ENCODE measurements around the gene C9orf57. TPM values are rescaled to one million over a fixed set of nuclear protein-coding genes. Genes with fewer than 3 reads are reported as not detected.
"Not testable (repeated sequence)": the region's sequence is repeated elsewhere in the genome, so short reads cannot be mapped to it uniquely, and the experiment has no call there.

The C9orf57 gene
- total RNA-seq, 1 donor from 2014 or later, result not detected

GRCh38 chr9:72022841-72023240, 37.6 kb downstream of the C9orf57 start:
- no peak for DNase-seq (ENCODE audit: extremely low spot score, unreplicated experiment)
- H3K27ac Mint-ChIP-seq, result no peak overlapping the region
- no peaks in the 10 kb centered on the region for H3K9me3 Mint-ChIP-seq

DNA sequence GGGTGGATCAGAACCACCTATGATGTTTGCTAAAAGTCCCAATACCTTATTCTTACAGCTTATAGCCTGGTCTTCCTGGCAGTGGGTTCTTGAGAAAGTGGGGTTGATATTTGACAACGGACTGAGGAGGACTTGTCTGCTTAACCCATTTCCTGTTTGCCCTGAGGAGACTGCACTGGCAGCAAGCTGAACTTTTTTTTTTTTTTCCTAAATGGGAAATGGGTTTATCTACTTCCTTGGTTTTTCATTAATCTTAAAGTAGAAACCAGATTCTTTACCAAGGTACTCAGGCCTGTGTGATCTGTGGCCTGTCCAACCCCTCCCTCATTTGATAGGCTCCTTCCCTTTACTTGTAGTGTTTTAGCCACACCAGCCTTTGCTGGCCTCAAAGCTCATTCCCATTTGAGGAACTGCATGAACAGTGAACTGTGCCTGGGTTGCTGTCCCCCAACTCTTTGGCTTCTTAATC, 47.1 kb downstream of the C9orf57 start:
- Mint-ChIP-seq H3K27me3 (no peaks in the 10 kb centered on the region), H3K4me3 (no peak overlapping the region), H3K36me3 (no peaks in the 10 kb centered on the region), H3K4me1 (ENCODE audit: unreplicated experiment) (no peaks in the 10 kb centered on the region), H3K9me3 (no peaks in the 10 kb centered on the region), H3K27ac (no peak overlapping the region)
- DNase-seq (ENCODE audit: extremely low spot score, unreplicated experiment), result no peak
- TF ChIP-seq, protein P1, sequence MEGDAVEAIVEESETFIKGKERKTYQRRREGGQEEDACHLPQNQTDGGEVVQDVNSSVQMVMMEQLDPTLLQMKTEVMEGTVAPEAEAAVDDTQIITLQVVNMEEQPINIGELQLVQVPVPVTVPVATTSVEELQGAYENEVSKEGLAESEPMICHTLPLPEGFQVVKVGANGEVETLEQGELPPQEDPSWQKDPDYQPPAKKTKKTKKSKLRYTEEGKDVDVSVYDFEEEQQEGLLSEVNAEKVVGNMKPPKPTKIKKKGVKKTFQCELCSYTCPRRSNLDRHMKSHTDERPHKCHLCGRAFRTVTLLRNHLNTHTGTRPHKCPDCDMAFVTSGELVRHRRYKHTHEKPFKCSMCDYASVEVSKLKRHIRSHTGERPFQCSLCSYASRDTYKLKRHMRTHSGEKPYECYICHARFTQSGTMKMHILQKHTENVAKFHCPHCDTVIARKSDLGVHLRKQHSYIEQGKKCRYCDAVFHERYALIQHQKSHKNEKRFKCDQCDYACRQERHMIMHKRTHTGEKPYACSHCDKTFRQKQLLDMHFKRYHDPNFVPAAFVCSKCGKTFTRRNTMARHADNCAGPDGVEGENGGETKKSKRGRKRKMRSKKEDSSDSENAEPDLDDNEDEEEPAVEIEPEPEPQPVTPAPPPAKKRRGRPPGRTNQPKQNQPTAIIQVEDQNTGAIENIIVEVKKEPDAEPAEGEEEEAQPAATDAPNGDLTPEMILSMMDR (conservative IDR thresholded peaks at IDR 0.05), result no peak

More at GRCh38 chr9:72022841-72023240, 37.6 kb downstream of the C9orf57 start:
- no peaks in the 10 kb centered on the region for H3K27me3 Mint-ChIP-seq
- no peaks in the 10 kb centered on the region for H3K36me3 Mint-ChIP-seq
- no peaks in the 10 kb centered on the region for H3K4me1 Mint-ChIP-seq (ENCODE audit: unreplicated experiment)
- TF ChIP-seq, protein P1 (conservative IDR thresholded peaks at IDR 0.05), result no peak
- H3K4me3 Mint-ChIP-seq, result no peak overlapping the region

- H3K27ac Mint-ChIP-seq, result no peak overlapping the region
- H3K36me3 Mint-ChIP-seq, result no peaks in the 10 kb centered on the region
- H3K4me1 Mint-ChIP-seq (ENCODE audit: unreplicated experiment), result no peaks in the 10 kb centered on the region
Measured at GRCh38 chr9:72012646-72013045, 47.8 kb downstream of the C9orf57 start.

DNA sequence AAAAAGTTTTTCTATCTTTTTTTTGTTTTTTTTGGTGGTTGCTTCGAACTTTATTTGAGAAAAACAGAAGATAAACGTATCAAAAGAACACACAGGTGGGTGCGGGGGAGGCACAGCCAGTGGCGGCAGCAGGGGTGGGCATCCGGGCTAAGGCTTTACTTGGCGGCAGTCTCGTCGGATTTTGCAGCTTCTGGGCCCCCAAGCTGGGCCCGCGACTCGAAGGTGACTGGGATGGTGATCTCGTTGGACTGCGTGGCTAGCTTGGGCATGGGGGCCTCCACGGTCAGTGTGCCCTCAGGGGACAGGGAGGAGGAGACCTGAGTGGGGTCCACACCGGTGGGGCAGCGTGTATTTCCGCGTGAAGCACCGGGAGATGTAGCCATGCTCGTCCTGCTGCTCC, 52.7 kb downstream of the C9orf57 start:
- not testable (repeated sequence) for H3K36me3 Mint-ChIP-seq; H3K4me1 Mint-ChIP-seq (ENCODE audit: unreplicated experiment); H3K9me3 Mint-ChIP-seq; H3K27ac Mint-ChIP-seq; H3K4me3 Mint-ChIP-seq; DNase-seq (ENCODE audit: extremely low spot score, unreplicated experiment); H3K27me3 Mint-ChIP-seq

More at GRCh38 chr9:72012646-72013045, 47.8 kb downstream of the C9orf57 start:
- no peak for DNase-seq (ENCODE audit: extremely low spot score, unreplicated experiment)
- H3K27me3 Mint-ChIP-seq, result no peaks in the 10 kb centered on the region
- no peak overlapping the region for H3K4me3 Mint-ChIP-seq
- H3K9me3 Mint-ChIP-seq, result no peaks in the 10 kb centered on the region
- TF ChIP-seq, protein P1 (conservative IDR thresholded peaks at IDR 0.05), result no peak

GRCh38 chr9:72006501-72006900, 53.9 kb downstream of the C9orf57 start:
- Mint-ChIP-seq H3K27ac (no peak overlapping the region), H3K36me3 (no peaks in the 10 kb centered on the region), H3K4me1 (ENCODE audit: unreplicated experiment) (no peaks in the 10 kb centered on the region), H3K9me3 (no peaks in the 10 kb centered on the region), H3K27me3 (no peaks in the 10 kb centered on the region), H3K4me3 (no peak overlapping the region)
- TF ChIP-seq, protein P1 (conservative IDR thresholded peaks at IDR 0.05), result no peak
- no peak for DNase-seq (ENCODE audit: extremely low spot score, unreplicated experiment)

- Mint-ChIP-seq H3K9me3 (no peaks in the 10 kb centered on the region), H3K4me3 (no peak overlapping the region), H3K27ac (no peak overlapping the region), H3K4me1 (ENCODE audit: unreplicated experiment) (no peaks in the 10 kb centered on the region), H3K27me3 (no peaks in the 10 kb centered on the region), H3K36me3 (no peaks in the 10 kb centered on the region)
- DNase-seq (ENCODE audit: extremely low spot score, unreplicated experiment), result no peak
- TF ChIP-seq, protein P1 (conservative IDR thresholded peaks at IDR 0.05), result no peak
Measured at GRCh38 chr9:72005451-72005850, 55.0 kb downstream of the C9orf57 start.

Other genes with a start within 250 kb of the C9orf57 start
- 35.7 and 38.3 TPM in 2 replicates for gene ABHD17B, start 149.4 kb downstream of the C9orf57 start, total RNA-seq (ENCODE audit: low replicate concordance)
- 11.4 and 17.9 TPM in 2 replicates for gene C9orf85, start 149.0 kb downstream of the C9orf57 start, total RNA-seq (ENCODE audit: low replicate concordance)
- 8.0 and 13.4 TPM in 2 replicates for gene GDA, start 88.8 kb upstream of the C9orf57 start, total RNA-seq (ENCODE audit: low replicate concordance)

Measured in type B pancreatic cell (in vitro differentiated cells).